Body of pancreas (tissue), 4 donors: Measurements from ENCODE around the gene TFDP2. TPM values are rescaled to one million over a fixed set of nuclear protein-coding genes. Genes with fewer than 3 reads are reported as not detected.

Experiments used
- ATAC-seq: fragments of 150-250 bp; one replicate; pipeline ENCODE4 v1.9.1; 2016
- DNase-seq, 4 donors: peaks; one replicate each; pipeline ENCODE4 v3.0.0-alpha.2; 2019
- H3K27ac ChIP-seq, 4 donors: fragments of 200-600 bp; sonication (generic); 1 replicate in 3 of 4; 2 replicates in 1 of 4; pipeline versions ENCODE4 v1.5.1 to v1.6.1; 2016 to 2019; ENCODE audit warnings: mild to moderate bottlenecking in 1 of 4, mixed read lengths in 1 of 4, moderate library complexity in 1 of 4
- H3K27me3 ChIP-seq, 2 donors: fragments of 200-600 bp; sonication (generic); one replicate each; pipeline ENCODE4 v1.6.0; 2016; ENCODE audit warnings: mild to moderate bottlenecking in 1 of 2
- H3K36me3 ChIP-seq, 2 donors: fragments of 200-600 bp; sonication (generic); replicated peaks in 1 of 2; 2 replicates each; pipeline ENCODE4 v1.5.1; 2016; ENCODE audit warnings: low read depth in 2 of 2; ENCODE audit not compliant: insufficient read depth in 1 of 2
- H3K4me1 ChIP-seq: fragments of 200-600 bp; sonication (generic); one replicate; pipeline ENCODE4 v1.6.0; 2016
- H3K4me3 ChIP-seq, 2 donors: fragments of 200-600 bp; sonication (generic); 1 replicate in 1 of 2; 2 replicates in 1 of 2; pipeline ENCODE4 v1.5.1; 2016 to 2019
- H3K9me3 ChIP-seq, 3 donors: fragments of 200-600 bp; sonication (generic); 1 replicate in 2 of 3; 2 replicates in 1 of 3; pipeline ENCODE4 v1.5.1; 2016
- POLR2A ChIP-seq, 3 donors: fragments of 450-650 bp; IDR thresholded peaks; one replicate each; pipeline ENCODE4 v1.6.1; 2016; ENCODE audit warnings: antibody characterized with exemption in 3 of 3, mild to moderate bottlenecking in 2 of 3
- WGBS, 2 donors: methylation state at CpG; one replicate each; pipeline ENCODE4 v1.1.5; 2017; 5-methylcytosine and 5-hydroxymethylcytosine counted together
- intact Hi-C: fragments of 100-400 bp; cut with DNase I; formaldehyde crosslinking; loops from one replicate; pipeline ENCODE4 v1.15.1; 2023
- total RNA-seq, 2 donors: library from RNA; depleted of rRNA; stranded (reverse); fragments of >200 nt; gene quantifications; one replicate each; pipeline ENCODE4 v1.1.0, GENCODE V29; 2016
- TF ChIP-seq, protein P1 (sequence below), 7 experiments: fragments of 450-650 bp in 4 of 7; fragments of 200-600 bp in 3 of 7; sonication (generic) in 3 of 7; IDR thresholded peaks; one replicate each; pipeline ENCODE4 v1.5.1; 2016 to 2019; ENCODE audit warnings: antibody characterized with exemption in 7 of 7

The TFDP2 gene
- total RNA-seq, 2 donors from 2014 or later: 8.9 to 21.5 TPM

GRCh38 chr3:141969711-141970110, 179.6 kb downstream of the TFDP2 start:
- H3K4me3 ChIP-seq: no peak overlapping the region
- no peaks in the 10 kb centered on the region for H3K4me1 ChIP-seq
- intact Hi-C loops: loop anchor here (10.0 kb wide), 1 partner anchor 305 kb away; no protein-coding TSS in a partner anchor
- TF ChIP-seq POLR2A (IDR thresholded peaks at IDR 0.05): no peak
- TF ChIP-seq, protein P1, sequence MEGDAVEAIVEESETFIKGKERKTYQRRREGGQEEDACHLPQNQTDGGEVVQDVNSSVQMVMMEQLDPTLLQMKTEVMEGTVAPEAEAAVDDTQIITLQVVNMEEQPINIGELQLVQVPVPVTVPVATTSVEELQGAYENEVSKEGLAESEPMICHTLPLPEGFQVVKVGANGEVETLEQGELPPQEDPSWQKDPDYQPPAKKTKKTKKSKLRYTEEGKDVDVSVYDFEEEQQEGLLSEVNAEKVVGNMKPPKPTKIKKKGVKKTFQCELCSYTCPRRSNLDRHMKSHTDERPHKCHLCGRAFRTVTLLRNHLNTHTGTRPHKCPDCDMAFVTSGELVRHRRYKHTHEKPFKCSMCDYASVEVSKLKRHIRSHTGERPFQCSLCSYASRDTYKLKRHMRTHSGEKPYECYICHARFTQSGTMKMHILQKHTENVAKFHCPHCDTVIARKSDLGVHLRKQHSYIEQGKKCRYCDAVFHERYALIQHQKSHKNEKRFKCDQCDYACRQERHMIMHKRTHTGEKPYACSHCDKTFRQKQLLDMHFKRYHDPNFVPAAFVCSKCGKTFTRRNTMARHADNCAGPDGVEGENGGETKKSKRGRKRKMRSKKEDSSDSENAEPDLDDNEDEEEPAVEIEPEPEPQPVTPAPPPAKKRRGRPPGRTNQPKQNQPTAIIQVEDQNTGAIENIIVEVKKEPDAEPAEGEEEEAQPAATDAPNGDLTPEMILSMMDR (IDR thresholded peaks at IDR 0.05): no peak
- no peaks in the 10 kb centered on the region for H3K27me3 ChIP-seq
- 81 to 84% methylated on average over 6 of the region's 6 CpGs for WGBS, 2 donors
- H3K27ac ChIP-seq: no peak overlapping the region
- DNase-seq (no peak), ATAC-seq (no peak)
- H3K36me3 ChIP-seq: no peaks in the 10 kb centered on the region
- H3K9me3 ChIP-seq: no peaks in the 10 kb centered on the region

DNA sequence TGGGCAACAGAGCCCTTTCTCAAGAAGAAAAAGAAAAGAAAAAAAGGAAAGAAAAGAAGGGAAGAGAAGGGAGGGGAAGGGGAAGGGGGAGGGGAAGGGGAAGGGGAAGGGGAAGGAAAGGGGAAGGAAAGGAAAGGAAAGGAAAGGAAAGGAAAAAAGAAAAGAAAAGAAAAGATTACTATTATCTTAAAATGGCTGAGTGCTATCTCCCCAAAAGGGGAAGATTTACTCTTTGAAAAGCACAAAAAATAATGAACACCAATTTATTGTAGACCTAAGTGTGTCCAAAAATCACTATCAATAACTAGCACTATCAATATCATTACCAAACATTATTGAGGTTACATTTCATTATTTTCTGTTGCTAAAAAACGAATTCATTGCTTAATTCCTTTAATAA, 183.9 kb downstream of the TFDP2 start:
- DNase-seq: no peak
- Histone ChIP-seq H3K36me3 (peaks cover 0 to 2% of the 10 kb centered on the region in 2 donors), H3K27me3 (no peaks in the 10 kb centered on the region), H3K27ac (no peak overlapping the region), H3K4me1 (no peaks in the 10 kb centered on the region), H3K9me3 (no peaks in the 10 kb centered on the region), H3K4me3 (no peak overlapping the region)
- TF ChIP-seq POLR2A (IDR thresholded peaks at IDR 0.05): no peak
- TF ChIP-seq, protein P1 (IDR thresholded peaks at IDR 0.05): no peak
- intact Hi-C loops: loop anchor here (10.0 kb wide), 1 partner anchor 309 kb away; no protein-coding TSS in a partner anchor
- 35 to 63% methylated on average over 1 of the region's 1 CpG for WGBS, 2 donors
- no peak for ATAC-seq

DNA sequence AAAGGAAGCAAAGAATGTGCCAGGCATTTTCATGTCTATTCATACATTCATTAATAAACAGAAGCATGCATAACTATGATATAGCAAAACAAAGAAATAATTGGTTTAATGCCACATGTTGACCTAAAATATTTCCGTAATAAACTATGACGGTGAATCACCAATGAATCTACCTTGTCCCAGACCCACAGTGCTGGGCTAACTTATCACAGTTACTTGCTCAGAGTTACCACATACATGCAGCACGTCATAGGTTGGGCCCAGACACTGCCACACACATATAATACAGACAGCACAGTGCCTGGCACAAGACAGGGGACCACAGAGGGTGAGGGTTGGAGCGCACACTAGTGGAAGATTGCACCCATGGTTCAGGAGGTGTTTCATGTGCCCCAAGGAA, 186.0 kb downstream of the TFDP2 start:
- Histone ChIP-seq H3K4me3 (no peak overlapping the region), H3K27ac (no peak overlapping the region), H3K27me3 (no peaks in the 10 kb centered on the region), H3K9me3 (no peaks in the 10 kb centered on the region), H3K36me3 (peaks cover 0 to 2% of the 10 kb centered on the region in 2 donors), H3K4me1 (no peaks in the 10 kb centered on the region)
- intact Hi-C loops: loop anchor here (10.0 kb wide), 1 partner anchor 312 kb away; no protein-coding TSS in a partner anchor
- ATAC-seq: no peak
- 92 to 95% methylated on average over 4 of the region's 4 CpGs for WGBS, 2 donors
- no peak for DNase-seq
- no peak for TF ChIP-seq POLR2A (IDR thresholded peaks at IDR 0.05)
- TF ChIP-seq, protein P1 (IDR thresholded peaks at IDR 0.05): no peak

DNA sequence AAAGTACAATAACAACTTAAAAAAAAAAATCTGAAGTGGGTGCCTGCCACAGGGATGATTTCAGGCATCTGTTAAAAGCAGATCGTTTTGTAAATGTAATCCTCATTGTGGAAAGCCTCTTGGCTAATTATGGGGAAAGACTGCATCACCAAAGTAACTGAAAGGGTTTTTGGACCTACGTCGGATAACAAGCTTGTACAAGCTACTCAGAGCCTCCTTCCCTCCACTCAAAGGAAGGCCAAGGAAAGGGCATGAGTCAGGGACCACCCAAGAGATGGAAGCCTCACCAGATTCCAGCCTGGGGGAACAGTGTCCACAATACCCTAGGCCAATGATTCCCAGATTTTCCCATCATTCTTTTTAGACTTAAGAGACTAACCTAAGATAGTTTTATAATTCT, 188.6 kb downstream of the TFDP2 start:
- 74 to 75% methylated on average over 3 of the region's 3 CpGs for WGBS, 2 donors
- Histone ChIP-seq H3K27me3 (no peaks in the 10 kb centered on the region), H3K4me1 (no peaks in the 10 kb centered on the region), H3K4me3 (no peak overlapping the region), H3K36me3 (peaks cover 0 to 2% of the 10 kb centered on the region in 2 donors), H3K27ac (no peak overlapping the region), H3K9me3 (no peaks in the 10 kb centered on the region)
- no peak for TF ChIP-seq POLR2A (IDR thresholded peaks at IDR 0.05)
- TF ChIP-seq, protein P1 (IDR thresholded peaks at IDR 0.05): no peak
- ATAC-seq (no peak), DNase-seq (no peak)
- intact Hi-C loops: loop anchor here (10.0 kb wide), 1 partner anchor 314 kb away; no protein-coding TSS in a partner anchor
